Gastroesophageal sphincter (tissue), 3 donors: ENCODE measurements around the gene CHMP6.
A peak's percentile ranks its signal among the peaks of the same experiment; 100 is the strongest.

Source experiments
- POLR2AphosphoS5 ChIP-seq: sonication (generic); formaldehyde crosslinking; IDR thresholded peaks from one replicate; pipeline ENCODE4 v1.6.1; 2017; ENCODE audit warnings: antibody characterized with exemption
- TF ChIP-seq, protein P1 (sequence below), 4 experiments: fragments of 200-600 bp in 2 of 4; fragments of 450-650 bp in 2 of 4; sonication (generic) in 1 of 4; IDR thresholded peaks; one replicate each; pipeline ENCODE4 v1.5.1; 2017 to 2019; ENCODE audit warnings: antibody characterized with exemption in 4 of 4, mild to moderate bottlenecking in 2 of 4, moderate library complexity in 2 of 4

GRCh38 chr17:81020767-81021497 lies 29.3 kb downstream of the CHMP6 start:
- TF ChIP-seq POLR2AphosphoS5 = peak; percentile 58
- TF ChIP-seq, protein P1, sequence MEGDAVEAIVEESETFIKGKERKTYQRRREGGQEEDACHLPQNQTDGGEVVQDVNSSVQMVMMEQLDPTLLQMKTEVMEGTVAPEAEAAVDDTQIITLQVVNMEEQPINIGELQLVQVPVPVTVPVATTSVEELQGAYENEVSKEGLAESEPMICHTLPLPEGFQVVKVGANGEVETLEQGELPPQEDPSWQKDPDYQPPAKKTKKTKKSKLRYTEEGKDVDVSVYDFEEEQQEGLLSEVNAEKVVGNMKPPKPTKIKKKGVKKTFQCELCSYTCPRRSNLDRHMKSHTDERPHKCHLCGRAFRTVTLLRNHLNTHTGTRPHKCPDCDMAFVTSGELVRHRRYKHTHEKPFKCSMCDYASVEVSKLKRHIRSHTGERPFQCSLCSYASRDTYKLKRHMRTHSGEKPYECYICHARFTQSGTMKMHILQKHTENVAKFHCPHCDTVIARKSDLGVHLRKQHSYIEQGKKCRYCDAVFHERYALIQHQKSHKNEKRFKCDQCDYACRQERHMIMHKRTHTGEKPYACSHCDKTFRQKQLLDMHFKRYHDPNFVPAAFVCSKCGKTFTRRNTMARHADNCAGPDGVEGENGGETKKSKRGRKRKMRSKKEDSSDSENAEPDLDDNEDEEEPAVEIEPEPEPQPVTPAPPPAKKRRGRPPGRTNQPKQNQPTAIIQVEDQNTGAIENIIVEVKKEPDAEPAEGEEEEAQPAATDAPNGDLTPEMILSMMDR (IDR thresholded peaks at IDR 0.05) = no peak
